Gastrocnemius medialis (tissue), 4 donors: Measurements from ENCODE around the gene NGEF. TPM values are rescaled to one million over a fixed set of nuclear protein-coding genes. Genes with fewer than 3 reads are reported as not detected.

Source experiments
- ATAC-seq, 2 donors: fragments of 150-250 bp; one replicate each; pipeline ENCODE4 v1.9.1; 2016
- DNase-seq, 2 donors: peaks; one replicate each; pipeline ENCODE4 v3.0.0-alpha.2; 2019
- H3K27ac ChIP-seq, 4 donors: fragments of 200-600 bp; sonication (generic); 1 replicate in 1 of 4; 2 replicates in 3 of 4; pipeline ENCODE4 v1.5.1; 2016 to 2018; ENCODE audit warnings: mild to moderate bottlenecking in 2 of 4, moderate library complexity in 1 of 4
- H3K27me3 ChIP-seq, 3 donors: fragments of 200-600 bp; sonication (generic) in 2 of 3; 1 replicate in 1 of 3; 2 replicates in 2 of 3; pipeline versions ENCODE4 v1.5.1 to v1.6.0; 2016 to 2019; ENCODE audit warnings: mild to moderate bottlenecking in 1 of 3, moderate library complexity in 1 of 3
- H3K36me3 ChIP-seq, 2 donors: fragments of 200-600 bp; sonication (generic) in 1 of 2; one replicate each; pipeline ENCODE4 v1.5.1; 2017 to 2018
- H3K4me1 ChIP-seq, 2 donors: fragments of 200-600 bp; sonication (generic) in 1 of 2; one replicate each; pipeline ENCODE4 v1.5.1; 2016 to 2017; ENCODE audit warnings: mild to moderate bottlenecking in 2 of 2
- H3K4me3 ChIP-seq, 4 donors: fragments of 200-600 bp; sonication (generic) in 3 of 4; 1 replicate in 1 of 4; 2 replicates in 3 of 4; pipeline ENCODE4 v1.5.1; 2016 to 2019; ENCODE audit warnings: mild to moderate bottlenecking in 2 of 4
- H3K9me3 ChIP-seq, 3 donors: fragments of 200-600 bp; sonication (generic) in 2 of 3; 1 replicate in 1 of 3; 2 replicates in 2 of 3; pipeline ENCODE4 v1.5.1; 2016 to 2019
- POLR2A ChIP-seq, 2 donors: fragments of 450-650 bp; IDR thresholded peaks; one replicate each; pipeline ENCODE4 v1.6.1; 2017; ENCODE audit warnings: antibody characterized with exemption in 2 of 2, mild to moderate bottlenecking in 2 of 2, moderate library complexity in 2 of 2
- in situ Hi-C, 4 donors: fragments of 200-750 bp; cut with MboI; loops; one replicate each; pipeline versions ENCODE4 v1.15.0 to v1.8.0; 2017; ENCODE audit warnings: low sequenced_read_pairs in 4 of 4
- intact Hi-C: fragments of 100-400 bp; cut with DNase I; formaldehyde crosslinking; loops from one replicate; pipeline ENCODE4 v1.15.1; 2023; ENCODE audit warnings: low total_unique reads
- total RNA-seq, 4 donors: library from RNA; depleted of rRNA; stranded (reverse); fragments of >200 nt; gene quantifications; one replicate each; pipeline versions ENCODE4 v1.1.0 to v1.2.3, GENCODE V29; 2016
- TF ChIP-seq, protein P1 (sequence below), 5 experiments: fragments of 450-650 bp in 3 of 5; fragments of 200-600 bp in 2 of 5; sonication (generic) in 2 of 5; IDR thresholded peaks in 4 of 5; conservative IDR thresholded peaks in 1 of 5; 1 replicate in 4 of 5; 2 replicates in 1 of 5; pipeline ENCODE4 v1.5.1; 2016 to 2019; ENCODE audit warnings: antibody characterized with exemption in 5 of 5, mild to moderate bottlenecking in 3 of 5, moderate library complexity in 3 of 5

The NGEF gene
- total RNA-seq, 4 donors from 2014 or later = 0.66 to 1.5 (median 0.84) TPM; not detected in 1

DNA sequence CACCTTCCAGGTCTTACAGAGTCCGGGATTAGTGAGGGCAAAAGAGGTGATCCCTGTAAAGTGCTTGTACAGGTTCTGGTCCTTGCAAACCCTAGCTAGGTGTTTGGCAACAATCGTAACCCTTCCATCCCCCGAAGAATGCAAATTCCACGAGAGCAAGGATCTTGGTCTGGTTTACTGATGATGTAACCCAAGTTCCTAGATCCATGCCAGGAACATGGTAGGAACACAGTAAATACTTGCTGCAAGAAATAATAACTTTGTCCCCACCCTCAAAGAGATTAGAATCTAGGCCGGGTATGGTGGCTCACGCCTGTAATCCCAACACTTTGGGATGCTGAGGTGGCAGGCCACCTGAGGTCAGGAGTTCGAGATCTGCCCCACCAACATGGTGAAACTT is 12.7 kb upstream of the NGEF start:
- Histone ChIP-seq H3K27ac (no peak overlapping the region), H3K9me3 (no peaks in the 10 kb centered on the region), H3K27me3 (no peaks in the 10 kb centered on the region), H3K4me1 (no peaks in the 10 kb centered on the region), H3K4me3 (no peak overlapping the region), H3K36me3 (no peaks in the 10 kb centered on the region)
- no peak for TF ChIP-seq POLR2A (IDR thresholded peaks at IDR 0.05)
- TF ChIP-seq, protein P1, sequence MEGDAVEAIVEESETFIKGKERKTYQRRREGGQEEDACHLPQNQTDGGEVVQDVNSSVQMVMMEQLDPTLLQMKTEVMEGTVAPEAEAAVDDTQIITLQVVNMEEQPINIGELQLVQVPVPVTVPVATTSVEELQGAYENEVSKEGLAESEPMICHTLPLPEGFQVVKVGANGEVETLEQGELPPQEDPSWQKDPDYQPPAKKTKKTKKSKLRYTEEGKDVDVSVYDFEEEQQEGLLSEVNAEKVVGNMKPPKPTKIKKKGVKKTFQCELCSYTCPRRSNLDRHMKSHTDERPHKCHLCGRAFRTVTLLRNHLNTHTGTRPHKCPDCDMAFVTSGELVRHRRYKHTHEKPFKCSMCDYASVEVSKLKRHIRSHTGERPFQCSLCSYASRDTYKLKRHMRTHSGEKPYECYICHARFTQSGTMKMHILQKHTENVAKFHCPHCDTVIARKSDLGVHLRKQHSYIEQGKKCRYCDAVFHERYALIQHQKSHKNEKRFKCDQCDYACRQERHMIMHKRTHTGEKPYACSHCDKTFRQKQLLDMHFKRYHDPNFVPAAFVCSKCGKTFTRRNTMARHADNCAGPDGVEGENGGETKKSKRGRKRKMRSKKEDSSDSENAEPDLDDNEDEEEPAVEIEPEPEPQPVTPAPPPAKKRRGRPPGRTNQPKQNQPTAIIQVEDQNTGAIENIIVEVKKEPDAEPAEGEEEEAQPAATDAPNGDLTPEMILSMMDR (IDR thresholded peaks at IDR 0.05 in 4 of 5, conservative IDR thresholded peaks at IDR 0.05 in 1 of 5) = no peak
- DNase-seq = no peak
- no peak for ATAC-seq
- intact Hi-C loops = no loop called here
- in situ Hi-C loops = loop anchor here in 1 of 4 donors (25.0 kb wide), 1 partner anchor 413 kb away; no protein-coding TSS in a partner anchor

DNA sequence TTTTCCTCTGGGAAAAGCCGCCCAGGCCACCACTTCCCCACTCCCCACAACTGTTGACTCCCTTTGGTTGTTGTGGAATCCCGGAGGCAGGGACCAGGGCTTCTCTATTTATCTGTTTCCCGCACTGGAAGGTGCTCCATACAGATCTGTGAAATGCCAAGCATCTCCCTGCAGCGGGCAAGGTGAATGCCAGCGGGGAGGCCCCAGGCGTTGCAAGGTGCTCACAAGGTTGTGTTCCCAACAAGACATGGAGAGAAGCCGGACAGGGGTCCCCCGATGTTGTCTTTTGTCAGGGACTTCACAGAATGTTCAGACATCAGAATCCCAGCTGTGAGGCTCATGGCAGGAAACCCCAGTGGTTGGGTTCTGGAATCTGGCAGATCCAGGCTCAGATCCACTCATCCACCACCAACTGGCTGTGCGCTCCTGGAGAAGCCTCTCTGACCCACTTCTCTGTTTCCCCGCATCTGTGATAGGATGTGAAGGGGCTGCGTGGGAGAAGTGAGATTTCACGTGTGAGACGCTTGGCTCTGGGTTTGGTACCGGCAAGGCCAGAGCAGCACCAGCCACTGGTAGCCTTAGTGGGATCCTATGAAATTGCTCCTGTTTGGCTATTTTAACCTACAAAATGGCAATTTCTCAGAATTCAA is 10.8 kb upstream of the NGEF start:
- Histone ChIP-seq H3K9me3 (no peaks in the 10 kb centered on the region), H3K4me1 (no peaks in the 10 kb centered on the region), H3K27ac (no peak overlapping the region), H3K27me3 (no peaks in the 10 kb centered on the region), H3K4me3 (no peak overlapping the region), H3K36me3 (no peaks in the 10 kb centered on the region)
- DNase-seq = no peak
- in situ Hi-C loops (no loop called here), intact Hi-C loops (no loop called here)
- no peak for TF ChIP-seq POLR2A (IDR thresholded peaks at IDR 0.05)
- TF ChIP-seq, protein P1 (IDR thresholded peaks at IDR 0.05 in 4 of 5, conservative IDR thresholded peaks at IDR 0.05 in 1 of 5) = no peak
- no peak for ATAC-seq

DNA sequence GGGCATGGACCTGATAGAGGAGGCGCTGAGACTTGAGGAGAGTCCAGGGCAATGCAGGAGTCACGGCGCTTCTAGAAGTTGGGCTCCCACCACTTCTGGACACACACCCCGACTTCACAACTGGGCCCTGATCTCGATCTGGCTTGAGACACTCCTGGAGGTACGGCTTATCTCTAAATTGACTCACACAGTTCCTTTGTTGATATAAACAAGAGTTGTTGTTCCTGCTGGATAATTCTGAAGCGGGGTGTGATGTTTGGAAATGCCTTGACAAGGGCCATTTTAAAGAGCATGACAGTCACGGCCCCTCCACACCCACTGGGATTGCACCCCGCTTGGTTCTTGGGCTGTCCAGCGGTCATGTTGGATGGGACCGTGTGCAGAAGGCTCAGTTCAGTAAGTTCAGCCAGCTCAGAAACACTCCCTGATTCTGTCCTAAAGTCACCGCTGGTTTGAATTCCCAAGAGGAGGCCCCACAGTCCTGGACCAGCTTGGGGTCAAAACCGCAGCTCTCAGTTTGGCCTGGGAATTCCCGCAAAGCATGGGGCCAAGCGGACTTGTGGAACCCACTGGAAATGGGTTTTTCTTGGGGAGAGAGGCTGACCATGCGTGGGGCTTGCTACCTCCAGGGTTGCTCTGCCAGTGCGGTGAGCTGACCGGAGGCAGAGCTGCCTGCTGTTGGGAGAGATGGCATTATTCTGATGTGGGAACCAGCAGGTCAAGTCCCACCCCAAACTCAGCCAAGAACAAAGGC is 10.1 kb upstream of the NGEF start:
- DNase-seq = no peak
- Histone ChIP-seq H3K9me3 (no peaks in the 10 kb centered on the region), H3K36me3 (no peaks in the 10 kb centered on the region), H3K4me3 (no peak overlapping the region), H3K27me3 (no peaks in the 10 kb centered on the region), H3K4me1 (no peaks in the 10 kb centered on the region), H3K27ac (no peak overlapping the region)
- ATAC-seq = no peak
- no peak for TF ChIP-seq POLR2A (IDR thresholded peaks at IDR 0.05)
- TF ChIP-seq, protein P1 (IDR thresholded peaks at IDR 0.05 in 4 of 5, conservative IDR thresholded peaks at IDR 0.05 in 1 of 5) = no peak
- in situ Hi-C loops = no loop called here
- intact Hi-C loops = no loop called here

DNA sequence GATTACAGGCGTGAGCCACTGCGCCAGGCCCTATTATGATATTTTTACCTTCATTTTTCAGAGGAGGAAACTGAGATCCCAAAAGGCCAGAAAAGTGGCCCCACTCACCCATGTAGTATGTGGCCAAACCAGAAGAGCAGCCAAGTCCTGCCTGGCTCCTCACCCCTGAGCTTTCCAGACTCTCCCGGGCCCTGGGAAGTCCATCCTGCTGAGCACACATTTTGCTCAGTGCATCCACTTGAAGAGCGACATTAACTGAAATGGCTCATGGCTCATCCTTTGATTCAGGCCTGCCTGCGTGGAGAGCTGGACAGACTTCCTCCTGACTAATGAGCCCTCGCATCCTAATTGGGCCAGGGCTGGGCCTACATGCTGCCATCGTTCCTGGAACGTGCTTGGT is 9.5 kb upstream of the NGEF start:
- TF ChIP-seq POLR2A (IDR thresholded peaks at IDR 0.05) = no peak
- TF ChIP-seq, protein P1 (IDR thresholded peaks at IDR 0.05 in 4 of 5, conservative IDR thresholded peaks at IDR 0.05 in 1 of 5) = no peak
- in situ Hi-C loops = no loop called here
- no peak for DNase-seq
- no peaks in the 10 kb centered on the region for H3K4me1 ChIP-seq
- H3K27ac ChIP-seq = no peak overlapping the region
- H3K9me3 ChIP-seq = no peaks in the 10 kb centered on the region
- ATAC-seq = no peak
- intact Hi-C loops = no loop called here
- no peaks in the 10 kb centered on the region for H3K36me3 ChIP-seq
- H3K27me3 ChIP-seq = no peaks in the 10 kb centered on the region
- H3K4me3 ChIP-seq = no peak overlapping the region
